Measurements from ENCODE around the gene SUDS3. TPM values are rescaled to one million over a fixed set of nuclear protein-coding genes. Genes with fewer than 3 reads are reported as not detected.
A peak's percentile ranks its signal among the peaks of the same experiment; 100 is the strongest.

Gene SUDS3
- total and polyA plus RNA-seq, 10 of the 15 experiments (the other 5 are each of a cell fraction or from before 2014, with no cell fraction given), result 5.2 to 42.8 (median 21.7) TPM

DNA sequence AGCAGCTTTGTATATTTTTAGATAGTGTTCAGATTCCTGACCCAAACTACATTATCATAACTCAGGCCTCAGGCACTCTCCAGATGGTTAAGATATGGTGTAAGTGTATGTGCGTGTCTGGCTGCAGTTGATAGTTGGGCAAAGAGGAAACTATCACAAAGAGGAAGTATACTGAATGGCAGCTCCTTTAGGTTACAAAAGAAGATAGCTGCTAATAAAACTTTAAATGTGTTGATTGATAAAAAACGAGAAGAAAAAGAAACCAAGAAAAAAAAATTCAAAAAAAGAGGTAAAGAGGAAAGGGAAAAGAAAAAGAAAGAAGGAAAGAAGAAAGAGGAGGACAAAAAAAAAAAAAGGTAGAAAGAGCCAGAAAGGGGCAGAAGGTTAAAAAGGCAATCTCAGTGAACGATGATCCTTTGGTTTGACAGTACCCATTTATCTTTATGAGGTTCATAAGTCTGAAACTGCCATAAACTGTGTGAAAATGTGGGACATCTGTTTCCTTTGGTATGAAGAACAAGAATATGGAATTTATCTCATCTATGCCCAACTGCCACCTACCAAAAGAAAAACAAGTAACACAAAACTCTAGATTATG, 45.8 kb upstream of the SUDS3 start (continued):
- TF ChIP-seq IKZF2 (IDR thresholded peaks at IDR 0.05), result no peak; a peak in 1 of 4 replicates
- TF ChIP-seq USF2 (IDR thresholded peaks at IDR 0.05; ENCODE audit: borderline replicate concordance, low read depth, low read length), result no peak
- TF ChIP-seq ZNF217 (IDR thresholded peaks at IDR 0.05), result no peak
- no peak for TF ChIP-seq SPI1 (IDR thresholded peaks at IDR 0.05; ENCODE audit: borderline replicate concordance, insufficient read depth, low read depth, low read length)
- TF ChIP-seq SMAD5 (IDR thresholded peaks at IDR 0.05; ENCODE audit: low read depth), result no peak
- TF ChIP-seq KAT2A (conservative IDR thresholded peaks at IDR 0.05; ENCODE audit: control insufficient read depth, low read depth, low read length), result no peak
- 0 out of 2 replicates have a peak, but pooled peaks have one; percentile 28 for TF ChIP-seq ATF7 (IDR thresholded peaks at IDR 0.05; ENCODE audit: low read depth)
- no peak for TF ChIP-seq FOXM1 (IDR thresholded peaks at IDR 0.05; ENCODE audit: low read depth, low read length)
- TF ChIP-seq SMARCA5 (IDR thresholded peaks at IDR 0.05), result no peak
- no peak for TF ChIP-seq MEF2A (IDR thresholded peaks at IDR 0.05; ENCODE audit: insufficient read depth, low read depth, low read length)
- TF ChIP-seq NFIC (IDR thresholded peaks at IDR 0.05; ENCODE audit: low read depth, low read length), result peak; percentile 21; the same call in 1 of the 2 replicates
- no peak for TF ChIP-seq SRF (IDR thresholded peaks at IDR 0.05; ENCODE audit: low read depth in 2 of 2, low read length in 2 of 2)
- 0 out of 2 replicates have a peak, but pooled peaks have one; percentile 53 for TF ChIP-seq HDGF (IDR thresholded peaks at IDR 0.05)
- TF ChIP-seq NFYA (IDR thresholded peaks at IDR 0.05; ENCODE audit: borderline replicate concordance, low read depth, low read length), result no peak
- TF ChIP-seq ZBTB33 (IDR thresholded peaks at IDR 0.05), result no peak
- TF ChIP-seq MXI1 (IDR thresholded peaks at IDR 0.05; ENCODE audit: low read depth, low read length), result no peak
- TF ChIP-seq MTA3 (IDR thresholded peaks at IDR 0.05; ENCODE audit: borderline replicate concordance, low read length), result no peak
- TF ChIP-seq NR2C2 (IDR thresholded peaks at IDR 0.05; ENCODE audit: borderline replicate concordance, control insufficient read depth, insufficient read length, low read depth), result no peak
- TF ChIP-seq, protein P1, sequence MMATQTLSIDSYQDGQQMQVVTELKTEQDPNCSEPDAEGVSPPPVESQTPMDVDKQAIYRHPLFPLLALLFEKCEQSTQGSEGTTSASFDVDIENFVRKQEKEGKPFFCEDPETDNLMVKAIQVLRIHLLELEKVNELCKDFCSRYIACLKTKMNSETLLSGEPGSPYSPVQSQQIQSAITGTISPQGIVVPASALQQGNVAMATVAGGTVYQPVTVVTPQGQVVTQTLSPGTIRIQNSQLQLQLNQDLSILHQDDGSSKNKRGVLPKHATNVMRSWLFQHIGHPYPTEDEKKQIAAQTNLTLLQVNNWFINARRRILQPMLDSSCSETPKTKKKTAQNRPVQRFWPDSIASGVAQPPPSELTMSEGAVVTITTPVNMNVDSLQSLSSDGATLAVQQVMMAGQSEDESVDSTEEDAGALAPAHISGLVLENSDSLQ (IDR thresholded peaks at IDR 0.05), result peak; percentile 38
- TF ChIP-seq ZZZ3 (IDR thresholded peaks at IDR 0.05; ENCODE audit: control insufficient read depth, insufficient read length, low read depth), result no peak
- TF ChIP-seq SREBF2 (IDR thresholded peaks at IDR 0.05; ENCODE audit: low read length), result no peak
- no peak for TF ChIP-seq IRF4 (IDR thresholded peaks at IDR 0.05; ENCODE audit: low read depth, low read length)
- TF ChIP-seq, protein P2, sequence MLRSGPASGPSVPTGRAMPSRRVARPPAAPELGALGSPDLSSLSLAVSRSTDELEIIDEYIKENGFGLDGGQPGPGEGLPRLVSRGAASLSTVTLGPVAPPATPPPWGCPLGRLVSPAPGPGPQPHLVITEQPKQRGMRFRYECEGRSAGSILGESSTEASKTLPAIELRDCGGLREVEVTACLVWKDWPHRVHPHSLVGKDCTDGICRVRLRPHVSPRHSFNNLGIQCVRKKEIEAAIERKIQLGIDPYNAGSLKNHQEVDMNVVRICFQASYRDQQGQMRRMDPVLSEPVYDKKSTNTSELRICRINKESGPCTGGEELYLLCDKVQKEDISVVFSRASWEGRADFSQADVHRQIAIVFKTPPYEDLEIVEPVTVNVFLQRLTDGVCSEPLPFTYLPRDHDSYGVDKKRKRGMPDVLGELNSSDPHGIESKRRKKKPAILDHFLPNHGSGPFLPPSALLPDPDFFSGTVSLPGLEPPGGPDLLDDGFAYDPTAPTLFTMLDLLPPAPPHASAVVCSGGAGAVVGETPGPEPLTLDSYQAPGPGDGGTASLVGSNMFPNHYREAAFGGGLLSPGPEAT (IDR thresholded peaks at IDR 0.05; ENCODE audit: low read depth), result peak; percentile 29; the same call in 1 of the 2 replicates
- TF ChIP-seq CBFB (IDR thresholded peaks at IDR 0.05; ENCODE audit: low read depth), result no peak
